Erythroblast (primary cell): Measurements from ENCODE around the gene AFDN.

ENCODE experiments used
- GATA1 ChIP-seq: IDR thresholded peaks from 2 replicates; pipeline ENCODE4 v1.6.1; 2011; ENCODE audit warnings: low read depth, mild to moderate bottlenecking, control low read depth, low read length, moderate library complexity
- POLR2A ChIP-seq: IDR thresholded peaks from 2 replicates; pipeline ENCODE4 v1.6.1; 2011; ENCODE audit warnings: mild to moderate bottlenecking, low read length

- TF ChIP-seq POLR2A: no peak
- TF ChIP-seq GATA1: no peak
Observed at GRCh38 chr6:167791780-167792478, 34.8 kb upstream of the AFDN start.
